OCI-LY1 (cell line): ENCODE results near the gene TARBP2.

Experiments used
- EZH2 ChIP-seq: fragments of 200-600 bp; sonication (generic), shearing (Covaris generic); IDR thresholded peaks from 2 replicates; pipeline ENCODE4 v1.8.0; 2017; ENCODE audit warnings: borderline replicate concordance, mixed run types, mild to moderate bottlenecking, antibody characterized with exemption, low read length, moderate library complexity, mixed read lengths
- TF ChIP-seq, protein P1 (sequence below): fragments of 200-600 bp; sonication (generic), shearing (Covaris generic); IDR thresholded peaks from 2 replicates; pipeline ENCODE4 v1.5.1; 2017; ENCODE audit warnings: mild to moderate bottlenecking, antibody characterized with exemption, low read length, moderate library complexity, mixed read lengths

DNA sequence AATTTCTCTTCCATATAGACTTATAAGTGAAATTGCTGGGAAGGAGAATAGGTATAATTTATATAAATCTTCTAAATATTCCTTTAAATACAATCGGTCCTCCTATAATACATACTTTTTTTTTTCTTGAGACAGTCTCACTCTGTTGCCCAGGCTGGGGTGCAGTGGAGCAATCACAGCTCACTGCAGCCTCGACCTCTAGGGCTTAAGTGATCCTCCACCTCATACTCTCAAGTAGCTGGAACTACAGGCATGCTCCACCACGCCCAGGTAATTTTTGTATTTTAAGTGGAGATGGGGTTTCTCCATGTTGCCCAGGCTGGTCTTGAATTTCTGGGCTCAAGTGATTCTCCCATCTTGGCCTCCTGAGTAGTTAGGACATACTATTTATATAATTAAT, 35.9 kb downstream of the TARBP2 start:
- TF ChIP-seq, protein P1, sequence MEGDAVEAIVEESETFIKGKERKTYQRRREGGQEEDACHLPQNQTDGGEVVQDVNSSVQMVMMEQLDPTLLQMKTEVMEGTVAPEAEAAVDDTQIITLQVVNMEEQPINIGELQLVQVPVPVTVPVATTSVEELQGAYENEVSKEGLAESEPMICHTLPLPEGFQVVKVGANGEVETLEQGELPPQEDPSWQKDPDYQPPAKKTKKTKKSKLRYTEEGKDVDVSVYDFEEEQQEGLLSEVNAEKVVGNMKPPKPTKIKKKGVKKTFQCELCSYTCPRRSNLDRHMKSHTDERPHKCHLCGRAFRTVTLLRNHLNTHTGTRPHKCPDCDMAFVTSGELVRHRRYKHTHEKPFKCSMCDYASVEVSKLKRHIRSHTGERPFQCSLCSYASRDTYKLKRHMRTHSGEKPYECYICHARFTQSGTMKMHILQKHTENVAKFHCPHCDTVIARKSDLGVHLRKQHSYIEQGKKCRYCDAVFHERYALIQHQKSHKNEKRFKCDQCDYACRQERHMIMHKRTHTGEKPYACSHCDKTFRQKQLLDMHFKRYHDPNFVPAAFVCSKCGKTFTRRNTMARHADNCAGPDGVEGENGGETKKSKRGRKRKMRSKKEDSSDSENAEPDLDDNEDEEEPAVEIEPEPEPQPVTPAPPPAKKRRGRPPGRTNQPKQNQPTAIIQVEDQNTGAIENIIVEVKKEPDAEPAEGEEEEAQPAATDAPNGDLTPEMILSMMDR: no peak
- TF ChIP-seq EZH2: no peak
